ENCODE results near the gene ALKAL2. TPM values are rescaled to one million over a fixed set of nuclear protein-coding genes. Genes with fewer than 3 reads are reported as not detected.

Gene ALKAL2
- total and polyA plus RNA-seq, 2 of the 13 experiments (the other 11 are each of a cell fraction or from before 2014, with no cell fraction given), result 0.22 to 1.7 TPM

DNA sequence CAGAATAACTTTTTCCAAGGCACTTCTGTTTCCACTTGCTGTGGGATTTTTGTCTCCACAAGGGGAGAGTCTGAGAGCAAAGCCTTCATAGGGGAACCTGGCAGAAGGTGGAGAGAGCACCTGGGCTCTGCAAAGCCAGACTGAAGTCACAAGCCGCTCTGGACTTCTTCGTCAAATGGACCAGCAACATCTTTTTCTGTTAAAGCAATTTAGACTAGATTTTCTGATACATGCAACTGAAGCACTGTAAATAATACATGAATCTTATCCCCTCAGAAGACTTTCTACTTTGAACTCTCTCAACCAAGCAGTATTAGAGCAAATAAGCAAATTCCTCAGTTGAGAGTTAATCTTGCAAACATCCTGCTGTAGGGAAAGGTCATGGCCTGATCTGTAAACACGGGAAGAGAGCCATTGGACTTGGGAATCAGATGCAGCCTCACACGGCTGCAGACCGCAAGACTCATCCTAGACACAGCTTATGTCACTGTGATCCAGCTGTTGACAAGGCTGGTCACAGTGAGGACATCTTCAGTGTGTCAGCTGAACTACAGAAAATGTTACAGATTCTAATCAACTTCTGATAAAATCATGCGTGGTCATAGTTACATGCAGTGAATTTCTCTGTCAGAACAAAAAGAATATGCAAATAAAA, 27.3 kb downstream of the ALKAL2 start (continued):
- TF ChIP-seq SRSF4 (IDR thresholded peaks at IDR 0.05; ENCODE audit: low read depth, low read length, poor library complexity, severe bottlenecking) (no peak), ATAD3A (CRISPR knock-in tag; IDR thresholded peaks at IDR 0.05) (no peak), GTF3A (CRISPR knock-in tag; conservative IDR thresholded peaks at IDR 0.05) (no peak), ARID2 (CRISPR knock-in tag; IDR thresholded peaks at IDR 0.05; ENCODE audit: borderline replicate concordance) (peak; percentile 85; the same call in 1 of the 2 replicates), HNRNPLL (IDR thresholded peaks at IDR 0.05; ENCODE audit: low read depth, low read length, poor library complexity, severe bottlenecking) (no peak), AKAP8 (CRISPR knock-in tag; IDR thresholded peaks at IDR 0.05) (peak; percentile 98; the same call in 1 of the 2 replicates), ZNF224 (CRISPR knock-in tag; IDR thresholded peaks at IDR 0.05) (0 out of 2 replicates have a peak, but pooled peaks have one; percentile 56), ZNF660 (CRISPR knock-in tag; IDR thresholded peaks at IDR 0.05; ENCODE audit: borderline replicate concordance, low read depth) (no peak), ZNF263 (CRISPR knock-in tag; IDR thresholded peaks at IDR 0.05) (peak; percentile 72), POGZ (CRISPR knock-in tag; IDR thresholded peaks at IDR 0.05) (peak; percentile 96), ZNF709 (CRISPR knock-in tag; IDR thresholded peaks at IDR 0.05) (peak; percentile 93; the same call in 1 of the 2 replicates), ZSCAN21 (CRISPR knock-in tag; IDR thresholded peaks at IDR 0.05; ENCODE audit: borderline replicate concordance) (peak; percentile 92), ZNF878 (CRISPR knock-in tag; IDR thresholded peaks at IDR 0.05) (peak; percentile 97), RNF2 (conservative IDR thresholded peaks at IDR 0.05; ENCODE audit: low read depth) (0 out of 2 replicates have a peak, but pooled peaks have one; percentile 20), ZNF20 (CRISPR knock-in tag; IDR thresholded peaks at IDR 0.05) (no peak), KDM5A (IDR thresholded peaks at IDR 0.05; ENCODE audit: borderline replicate concordance, low read length) (peak; percentile 67; the same call in 1 of the 2 replicates), ZNF7 (CRISPR knock-in tag; IDR thresholded peaks at IDR 0.05) (peak; percentile 12; the same call in 1 of the 2 replicates), ADNP (CRISPR knock-in tag; IDR thresholded peaks at IDR 0.05) (no peak), ZNF629 (CRISPR knock-in tag; conservative IDR thresholded peaks at IDR 0.05) (peak; percentile 48; the same call in 1 of the 2 replicates), CENPX (CRISPR knock-in tag; IDR thresholded peaks at IDR 0.05) (no peak), ZNF567 (CRISPR knock-in tag; IDR thresholded peaks at IDR 0.05; ENCODE audit: borderline replicate concordance) (no peak), TRIM24 (CRISPR knock-in tag; IDR thresholded peaks at IDR 0.05) (peak; percentile 71; the same call in 1 of the 2 replicates)
- TF ChIP-seq, protein P1, sequence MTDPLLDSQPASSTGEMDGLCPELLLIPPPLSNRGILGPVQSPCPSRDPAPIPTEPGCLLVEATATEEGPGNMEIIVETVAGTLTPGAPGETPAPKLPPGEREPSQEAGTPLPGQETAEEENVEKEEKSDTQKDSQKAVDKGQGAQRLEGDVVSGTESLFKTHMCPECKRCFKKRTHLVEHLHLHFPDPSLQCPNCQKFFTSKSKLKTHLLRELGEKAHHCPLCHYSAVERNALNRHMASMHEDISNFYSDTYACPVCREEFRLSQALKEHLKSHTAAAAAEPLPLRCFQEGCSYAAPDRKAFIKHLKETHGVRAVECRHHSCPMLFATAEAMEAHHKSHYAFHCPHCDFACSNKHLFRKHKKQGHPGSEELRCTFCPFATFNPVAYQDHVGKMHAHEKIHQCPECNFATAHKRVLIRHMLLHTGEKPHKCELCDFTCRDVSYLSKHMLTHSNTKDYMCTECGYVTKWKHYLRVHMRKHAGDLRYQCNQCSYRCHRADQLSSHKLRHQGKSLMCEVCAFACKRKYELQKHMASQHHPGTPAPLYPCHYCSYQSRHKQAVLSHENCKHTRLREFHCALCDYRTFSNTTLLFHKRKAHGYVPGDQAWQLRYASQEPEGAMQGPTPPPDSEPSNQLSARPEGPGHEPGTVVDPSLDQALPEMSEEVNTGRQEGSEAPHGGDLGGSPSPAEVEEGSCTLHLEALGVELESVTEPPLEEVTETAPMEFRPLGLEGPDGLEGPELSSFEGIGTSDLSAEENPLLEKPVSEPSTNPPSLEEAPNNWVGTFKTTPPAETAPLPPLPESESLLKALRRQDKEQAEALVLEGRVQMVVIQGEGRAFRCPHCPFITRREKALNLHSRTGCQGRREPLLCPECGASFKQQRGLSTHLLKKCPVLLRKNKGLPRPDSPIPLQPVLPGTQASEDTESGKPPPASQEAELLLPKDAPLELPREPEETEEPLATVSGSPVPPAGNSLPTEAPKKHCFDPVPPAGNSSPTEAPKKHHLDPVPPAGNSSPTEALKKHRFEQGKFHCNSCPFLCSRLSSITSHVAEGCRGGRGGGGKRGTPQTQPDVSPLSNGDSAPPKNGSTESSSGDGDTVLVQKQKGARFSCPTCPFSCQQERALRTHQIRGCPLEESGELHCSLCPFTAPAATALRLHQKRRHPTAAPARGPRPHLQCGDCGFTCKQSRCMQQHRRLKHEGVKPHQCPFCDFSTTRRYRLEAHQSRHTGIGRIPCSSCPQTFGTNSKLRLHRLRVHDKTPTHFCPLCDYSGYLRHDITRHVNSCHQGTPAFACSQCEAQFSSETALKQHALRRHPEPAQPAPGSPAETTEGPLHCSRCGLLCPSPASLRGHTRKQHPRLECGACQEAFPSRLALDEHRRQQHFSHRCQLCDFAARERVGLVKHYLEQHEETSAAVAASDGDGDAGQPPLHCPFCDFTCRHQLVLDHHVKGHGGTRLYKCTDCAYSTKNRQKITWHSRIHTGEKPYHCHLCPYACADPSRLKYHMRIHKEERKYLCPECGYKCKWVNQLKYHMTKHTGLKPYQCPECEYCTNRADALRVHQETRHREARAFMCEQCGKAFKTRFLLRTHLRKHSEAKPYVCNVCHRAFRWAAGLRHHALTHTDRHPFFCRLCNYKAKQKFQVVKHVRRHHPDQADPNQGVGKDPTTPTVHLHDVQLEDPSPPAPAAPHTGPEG (CRISPR knock-in tag; IDR thresholded peaks at IDR 0.05), result peak; percentile 72; the same call in 1 of the 2 replicates
- TF ChIP-seq, protein P2, sequence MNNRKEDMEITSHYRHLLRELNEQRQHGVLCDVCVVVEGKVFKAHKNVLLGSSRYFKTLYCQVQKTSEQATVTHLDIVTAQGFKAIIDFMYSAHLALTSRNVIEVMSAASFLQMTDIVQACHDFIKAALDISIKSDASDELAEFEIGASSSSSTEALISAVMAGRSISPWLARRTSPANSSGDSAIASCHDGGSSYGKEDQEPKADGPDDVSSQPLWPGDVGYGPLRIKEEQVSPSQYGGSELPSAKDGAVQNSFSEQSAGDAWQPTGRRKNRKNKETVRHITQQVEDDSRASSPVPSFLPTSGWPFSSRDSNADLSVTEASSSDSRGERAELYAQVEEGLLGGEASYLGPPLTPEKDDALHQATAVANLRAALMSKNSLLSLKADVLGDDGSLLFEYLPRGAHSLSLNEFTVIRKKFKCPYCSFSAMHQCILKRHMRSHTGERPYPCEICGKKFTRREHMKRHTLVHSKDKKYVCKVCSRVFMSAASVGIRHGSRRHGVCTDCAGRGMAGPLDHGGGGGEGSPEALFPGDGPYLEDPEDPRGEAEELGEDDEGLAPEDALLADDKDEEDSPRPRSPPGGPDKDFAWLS (CRISPR knock-in tag; IDR thresholded peaks at IDR 0.05; ENCODE audit: borderline replicate concordance), result no peak

Measured in HepG2 (cell line).